CD4-positive, alpha-beta T cell (primary cell): ENCODE results near the gene MAN1A1. TPM values are rescaled to one million over a fixed set of nuclear protein-coding genes. Genes with fewer than 3 reads are reported as not detected.

ENCODE experiments used
- ATAC-seq: fragments of 200-7000 bp; cut with Tn5 transposase; one replicate; pipeline ENCODE4 v1.10.0; 2022; ENCODE audit warnings: mild to moderate bottlenecking; ENCODE audit not compliant: poor library complexity
- CTCF ChIA-PET: fragments of 350-600 bp; sonication (Branson Sonifier 250); formaldehyde crosslinking; loops from one replicate; lab custom pipeline; 2021; ENCODE audit warnings: antibody characterized with exemption, inconsistent platforms; lab: Charles Lee
- POLR2A ChIA-PET: fragments of 350-600 bp; sonication (Branson Sonifier 250); formaldehyde crosslinking; loops from one replicate; lab custom pipeline; 2021; ENCODE audit warnings: antibody characterized with exemption, inconsistent platforms; lab: Charles Lee
- DNase-seq, 14 experiments: peaks; one replicate each; pipeline ENCODE4 v3.0.0-alpha.2; 2013 to 2020; ENCODE audit warnings: mixed read lengths in 2 of 14
- H3K27ac ChIP-seq, 2 donors: one replicate each; pipeline versions ENCODE4 v1.5.1 to v1.7.0; 2013; ENCODE audit warnings: low read length in 2 of 2, low read depth in 1 of 2, mild to moderate bottlenecking in 1 of 2
- H3K27me3 ChIP-seq, 2 experiments: 1 replicate in 1 of 2; 2 replicates in 1 of 2; pipeline versions ENCODE4 v1.6.1 to v1.7.0; 2013; ENCODE audit warnings: low read length in 2 of 2, control low read depth in 1 of 2, mild to moderate bottlenecking in 1 of 2, moderate library complexity in 1 of 2; ENCODE audit not compliant: insufficient read depth in 2 of 2, control insufficient read depth in 1 of 2
- H3K36me3 ChIP-seq: one replicate; pipeline ENCODE4 v1.6.1; 2013; ENCODE audit warnings: low read length, control low read depth; ENCODE audit not compliant: insufficient read depth
- H3K4me1 ChIP-seq: one replicate; pipeline ENCODE4 v1.6.1; 2013; ENCODE audit warnings: low read length, control low read depth; ENCODE audit not compliant: insufficient read depth
- H3K4me3 ChIP-seq: one replicate; pipeline ENCODE4 v1.5.1; 2013; ENCODE audit warnings: mild to moderate bottlenecking, low read length, moderate library complexity
- H3K9me3 ChIP-seq, 2 experiments: 1 replicate in 1 of 2; 2 replicates in 1 of 2; pipeline versions ENCODE4 v1.6.1 to v1.7.0; 2013; ENCODE audit warnings: low read length in 2 of 2, mild to moderate bottlenecking in 2 of 2, control low read depth in 1 of 2, moderate library complexity in 1 of 2; ENCODE audit not compliant: control insufficient read depth in 1 of 2, insufficient read depth in 1 of 2
- H3K27ac Mint-ChIP-seq: one replicate; pipeline ENCODE4 v1.8.0; 2020; ENCODE audit warnings: mixed read lengths
- H3K27me3 Mint-ChIP-seq: one replicate; pipeline ENCODE4 v1.8.0; 2021; ENCODE audit warnings: mixed read lengths
- H3K36me3 Mint-ChIP-seq: one replicate; pipeline ENCODE4 v1.8.0; 2021; ENCODE audit warnings: low read depth, mixed read lengths
- H3K4me1 Mint-ChIP-seq: one replicate; pipeline ENCODE4 v1.8.0; 2021; ENCODE audit warnings: low read depth, mixed read lengths
- H3K4me3 Mint-ChIP-seq: one replicate; pipeline ENCODE4 v1.8.0; 2020; ENCODE audit warnings: mild to moderate bottlenecking, mixed read lengths
- H3K9me3 Mint-ChIP-seq: one replicate; pipeline ENCODE4 v1.8.0; 2020; ENCODE audit warnings: mixed read lengths
- CTCF ChIP-seq: fragments of 200-600 bp; IDR thresholded peaks from one replicate; pipeline ENCODE4 v1.8.0; 2022; ENCODE audit warnings: antibody characterized with exemption, mild to moderate bottlenecking
- intact Hi-C, 2 experiments: fragments of 100-400 bp; cut with DNase I in 1 of 2; cut with micrococcal nuclease in 1 of 2; formaldehyde crosslinking; loops; one replicate each; pipeline versions ENCODE4 v1.15.1 to v1.9.0; 2023 to 2025; cut with DNase I, micrococcal nuclease
- total RNA-seq, 174 experiments: library from RNA in 2 of 174; stranded (reverse) in 2 of 174; gene quantifications; one replicate each; pipeline ENCODE4 v1.2.3 and lab custom pipeline; 2021 to 2026

MAN1A1 gene
- total RNA-seq, 2 experiments from 2014 or later: 4.5 to 4.9 TPM

- Histone ChIP-seq H3K36me3 (no peaks in the 10 kb centered on the region), H3K9me3 (no peaks in the 10 kb centered on the region), H3K4me1 (peaks cover 30% of the 10 kb centered on the region), H3K27ac (no peak overlapping the region), H3K4me3 (no peak overlapping the region), H3K27me3 (no peaks in the 10 kb centered on the region)
- Mint-ChIP-seq H3K27me3 (no peaks in the 10 kb centered on the region), H3K4me3 (no peak overlapping the region), H3K36me3 (peaks cover 4% of the 10 kb centered on the region), H3K9me3 (no peaks in the 10 kb centered on the region), H3K27ac (peak overlapping the region; percentile 6), H3K4me1 (peaks cover 64% of the 10 kb centered on the region)
- TF ChIP-seq CTCF: no peak
- POLR2A ChIA-PET: interaction anchor here (1.1 to 2.5 kb wide), 3 partner anchors 9 to 29 kb away, joined by 3 to 10 read pairs (median 5); no protein-coding TSS in a partner anchor
- CTCF ChIA-PET: interaction anchor here (0.7 to 2.7 kb wide), 2 partner anchors 9 to 458 kb away, joined by 3 to 8 read pairs; no protein-coding TSS in a partner anchor
- DNase-seq: peak in 3 of 14 experiments; percentile 21 to 45 (median 36)
- intact Hi-C loops: loop anchor here in 1 of 2 experiments (10.0 kb wide), 3 partner anchors 408 to 1992 kb away; partner anchors contain the start of genes MCM9, NUS1 and TBC1D32
- ATAC-seq: peak; percentile 22
Measured at GRCh38 chr6:119343167-119343566, 6.4 kb downstream of the MAN1A1 start.

- intact Hi-C loops: loop anchor here in 1 of 2 experiments (10.0 kb wide), 3 partner anchors 408 to 1992 kb away; partner anchors contain the start of genes MCM9, NUS1 and TBC1D32
- no peak for DNase-seq
- no peaks in the 10 kb centered on the region for H3K27me3 ChIP-seq
- H3K4me1 Mint-ChIP-seq: peaks cover 56% of the 10 kb centered on the region
- H3K27ac ChIP-seq: no peak overlapping the region
- H3K27me3 Mint-ChIP-seq: no peaks in the 10 kb centered on the region
- CTCF ChIA-PET: interaction anchor here (2.7 kb wide), 1 partner anchor 8 kb away, joined by 8 read pairs; no protein-coding TSS in a partner anchor
- ATAC-seq: no peak
- H3K27ac Mint-ChIP-seq: peak overlapping the region; percentile 6
- H3K9me3 Mint-ChIP-seq: no peaks in the 10 kb centered on the region
- TF ChIP-seq CTCF: no peak
- no peaks in the 10 kb centered on the region for H3K36me3 Mint-ChIP-seq
- H3K4me3 Mint-ChIP-seq: no peak overlapping the region
- no peak overlapping the region for H3K4me3 ChIP-seq
- H3K4me1 ChIP-seq: peaks cover 22% of the 10 kb centered on the region
- no peaks in the 10 kb centered on the region for H3K36me3 ChIP-seq
- POLR2A ChIA-PET: interaction anchor here (1.1 kb wide), 1 partner anchor 20 kb away, joined by 3 read pairs; no protein-coding TSS in a partner anchor
- H3K9me3 ChIP-seq: no peaks in the 10 kb centered on the region
Measured at GRCh38 chr6:119342430-119342829, 7.1 kb downstream of the MAN1A1 start.

GRCh38 chr6:119340796-119341487 is 8.6 kb downstream of the MAN1A1 start:
- peak overlapping the region in 1 of 2 donors; percentile 30 for H3K27ac ChIP-seq
- intact Hi-C loops: loop anchor here in 1 of 2 experiments (10.0 kb wide), 3 partner anchors 406 to 1994 kb away; partner anchors contain the start of genes MCM9, NUS1 and TBC1D32
- no peaks in the 10 kb centered on the region for H3K27me3 ChIP-seq
- H3K9me3 ChIP-seq: no peaks in the 10 kb centered on the region
- peak overlapping the region; percentile 37 for H3K27ac Mint-ChIP-seq
- peaks cover 19% of the 10 kb centered on the region for H3K4me1 ChIP-seq
- H3K4me3 ChIP-seq: no peak overlapping the region
- DNase-seq (no peak), ATAC-seq (no peak)
- H3K27me3 Mint-ChIP-seq: no peaks in the 10 kb centered on the region
- ChIA-PET CTCF (interaction anchor here (0.6 to 1.2 kb wide), 2 partner anchors 9 to 810 kb away, joined by 3 to 4 read pairs; no protein-coding TSS in a partner anchor), POLR2A (no interaction called here)
- no peaks in the 10 kb centered on the region for H3K36me3 ChIP-seq
- TF ChIP-seq CTCF: no peak
- no peaks in the 10 kb centered on the region for H3K36me3 Mint-ChIP-seq
- H3K4me1 Mint-ChIP-seq: peaks cover 42% of the 10 kb centered on the region
- H3K4me3 Mint-ChIP-seq: no peak overlapping the region
- no peaks in the 10 kb centered on the region for H3K9me3 Mint-ChIP-seq
